ENCODE measurements around the gene ADAMTS9. TPM values are rescaled to one million over a fixed set of nuclear protein-coding genes. Genes with fewer than 3 reads are reported as not detected.

Gene ADAMTS9
- total RNA-seq, 1 experiment from 2014 or later: 0.46 TPM

DNA sequence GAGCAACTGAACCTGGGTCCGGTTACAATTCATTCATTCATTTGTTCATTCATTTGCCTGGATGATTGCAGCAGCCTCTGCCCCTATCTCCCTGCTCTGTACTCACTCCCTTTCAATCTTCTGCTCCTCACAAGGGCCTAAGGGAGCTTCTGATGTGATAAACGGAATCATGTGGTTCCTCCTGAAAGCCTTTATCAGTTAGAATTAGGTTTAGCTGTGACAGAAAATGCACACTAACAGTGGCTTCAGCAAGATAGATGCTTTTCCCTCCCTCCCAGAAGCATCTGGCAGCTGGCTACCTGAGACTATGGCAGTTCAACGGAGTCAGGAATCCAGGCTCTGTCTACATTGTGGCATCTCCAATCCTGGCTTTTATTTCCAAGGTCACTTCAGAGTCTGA is 196.0 kb downstream of the ADAMTS9 start:
- H3K4me1 ChIP-seq (ENCODE audit: insufficient read depth, low read length): peaks cover 8% of the 10 kb centered on the region; the same call in 1 of the 2 replicates
- Mint-ChIP-seq H3K4me3 (no peak overlapping the region), H3K9me3 (no peaks in the 10 kb centered on the region), H3K27ac (no peak overlapping the region), H3K36me3 (ENCODE audit: insufficient read depth in 1 of 3, low read depth in 3 of 3) (no peaks in the 10 kb centered on the region), H3K27me3 (ENCODE audit: low read depth) (peaks cover 22% of the 10 kb centered on the region), H3K4me1 (peaks cover 36 to 47% of the 10 kb centered on the region in 2 experiments)
- H2BK20ac ChIP-seq (ENCODE audit: low read depth, low read length, poor library complexity, severe bottlenecking): no peak overlapping the region
- H2BK12ac ChIP-seq (ENCODE audit: insufficient read length, low read depth, low read length): no peak overlapping the region
- no peak overlapping the region for H3K56ac ChIP-seq (ENCODE audit: insufficient read length, low read depth, low read length)
- no peak overlapping the region for H3K9ac ChIP-seq (ENCODE audit: extremely low read depth, insufficient read length, low read length)
- H2AK5ac ChIP-seq (ENCODE audit: insufficient read length, low read length): no peak overlapping the region
- H3K27me3 ChIP-seq (ENCODE audit: insufficient read depth, low read length): no peaks in the 10 kb centered on the region; the same call in 1 of the 2 replicates
- H3K14ac ChIP-seq (ENCODE audit: insufficient read depth, low read length): no peak overlapping the region
- H4K20me1 ChIP-seq (ENCODE audit: control insufficient read depth, insufficient read depth, insufficient read length): no peaks in the 10 kb centered on the region
- H3K79me2 ChIP-seq (ENCODE audit: insufficient read depth, low read length): no peaks in the 10 kb centered on the region
- no peak overlapping the region for H3K23ac ChIP-seq (ENCODE audit: insufficient read length, low read depth, low read length)
- H4K8ac ChIP-seq (replicated peaks; ENCODE audit: insufficient read length, low read depth, low read length): no peak overlapping the region
- WGBS (ENCODE audit: extremely low coverage, insufficient read length, low lambda C conversion rate): no CpG with 5 or more reads among the region's 3 CpGs
- no peak overlapping the region for H3K27ac ChIP-seq (ENCODE audit: insufficient read length, low read depth, low read length)
- no peak overlapping the region for H2BK5ac ChIP-seq (ENCODE audit: insufficient read length, low read length)
- H3T11ph ChIP-seq (ENCODE audit: low read length): no peak overlapping the region
- H3K4me2 ChIP-seq (ENCODE audit: insufficient read depth, insufficient read length, low read length): no peak overlapping the region
- H2AFZ ChIP-seq (ENCODE audit: low read length): no peak overlapping the region
- no peak overlapping the region for H3K4ac ChIP-seq (ENCODE audit: low read depth, low read length)
- no peak for DNase-seq
- H4K5ac ChIP-seq (ENCODE audit: insufficient read length, low read depth, low read length): no peak overlapping the region
- no peak overlapping the region for H3K18ac ChIP-seq (ENCODE audit: insufficient read length, low read depth, low read length)
- H3K23me2 ChIP-seq (ENCODE audit: insufficient read length, low read depth, low read length, poor library complexity, severe bottlenecking): peaks cover 4% of the 10 kb centered on the region
- TF ChIP-seq, protein P1, sequence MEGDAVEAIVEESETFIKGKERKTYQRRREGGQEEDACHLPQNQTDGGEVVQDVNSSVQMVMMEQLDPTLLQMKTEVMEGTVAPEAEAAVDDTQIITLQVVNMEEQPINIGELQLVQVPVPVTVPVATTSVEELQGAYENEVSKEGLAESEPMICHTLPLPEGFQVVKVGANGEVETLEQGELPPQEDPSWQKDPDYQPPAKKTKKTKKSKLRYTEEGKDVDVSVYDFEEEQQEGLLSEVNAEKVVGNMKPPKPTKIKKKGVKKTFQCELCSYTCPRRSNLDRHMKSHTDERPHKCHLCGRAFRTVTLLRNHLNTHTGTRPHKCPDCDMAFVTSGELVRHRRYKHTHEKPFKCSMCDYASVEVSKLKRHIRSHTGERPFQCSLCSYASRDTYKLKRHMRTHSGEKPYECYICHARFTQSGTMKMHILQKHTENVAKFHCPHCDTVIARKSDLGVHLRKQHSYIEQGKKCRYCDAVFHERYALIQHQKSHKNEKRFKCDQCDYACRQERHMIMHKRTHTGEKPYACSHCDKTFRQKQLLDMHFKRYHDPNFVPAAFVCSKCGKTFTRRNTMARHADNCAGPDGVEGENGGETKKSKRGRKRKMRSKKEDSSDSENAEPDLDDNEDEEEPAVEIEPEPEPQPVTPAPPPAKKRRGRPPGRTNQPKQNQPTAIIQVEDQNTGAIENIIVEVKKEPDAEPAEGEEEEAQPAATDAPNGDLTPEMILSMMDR (conservative IDR thresholded peaks at IDR 0.05): no peak
- no peaks in the 10 kb centered on the region for H3K9me3 ChIP-seq (ENCODE audit: control insufficient read depth, low read depth, low read length)
- no peaks in the 10 kb centered on the region for H3K79me1 ChIP-seq (ENCODE audit: insufficient read depth, low read depth, low read length, poor library complexity, severe bottlenecking)
- H2BK120ac ChIP-seq (ENCODE audit: low read depth, low read length, poor library complexity, severe bottlenecking): no peak overlapping the region
- H4K91ac ChIP-seq (ENCODE audit: insufficient read length, low read depth, low read length): no peak overlapping the region
- no peak overlapping the region for H2BK15ac ChIP-seq (ENCODE audit: low read depth, low read length)
